ENCODE results near the gene EPAS1.
A peak's percentile ranks its signal among the peaks of the same experiment; 100 is the strongest.

The EPAS1 gene

GRCh38 chr2:46336283-46336959, 39.2 kb downstream of the EPAS1 start:
- TF ChIP-seq CTCF (IDR thresholded peaks at IDR 0.05), result no peak
- intact Hi-C loops (cut with DNase I; ENCODE audit: low total_unique reads), result no loop called here
- H3K27ac ChIP-seq, result peak overlapping the region; percentile 84 to 86
- H3K36me3 ChIP-seq, result no peaks in the 10 kb centered on the region
- H3K4me1 ChIP-seq, result peaks cover 0 to 98% (median 88%) of the 10 kb centered on the region in 4 donors
- H3K4me3 ChIP-seq, result peak overlapping the region; percentile 37 to 48
- DNase-seq, result no peak
- H3K9me3 ChIP-seq, result no peaks in the 10 kb centered on the region
- H3K27me3 ChIP-seq, result no peaks in the 10 kb centered on the region

DNA sequence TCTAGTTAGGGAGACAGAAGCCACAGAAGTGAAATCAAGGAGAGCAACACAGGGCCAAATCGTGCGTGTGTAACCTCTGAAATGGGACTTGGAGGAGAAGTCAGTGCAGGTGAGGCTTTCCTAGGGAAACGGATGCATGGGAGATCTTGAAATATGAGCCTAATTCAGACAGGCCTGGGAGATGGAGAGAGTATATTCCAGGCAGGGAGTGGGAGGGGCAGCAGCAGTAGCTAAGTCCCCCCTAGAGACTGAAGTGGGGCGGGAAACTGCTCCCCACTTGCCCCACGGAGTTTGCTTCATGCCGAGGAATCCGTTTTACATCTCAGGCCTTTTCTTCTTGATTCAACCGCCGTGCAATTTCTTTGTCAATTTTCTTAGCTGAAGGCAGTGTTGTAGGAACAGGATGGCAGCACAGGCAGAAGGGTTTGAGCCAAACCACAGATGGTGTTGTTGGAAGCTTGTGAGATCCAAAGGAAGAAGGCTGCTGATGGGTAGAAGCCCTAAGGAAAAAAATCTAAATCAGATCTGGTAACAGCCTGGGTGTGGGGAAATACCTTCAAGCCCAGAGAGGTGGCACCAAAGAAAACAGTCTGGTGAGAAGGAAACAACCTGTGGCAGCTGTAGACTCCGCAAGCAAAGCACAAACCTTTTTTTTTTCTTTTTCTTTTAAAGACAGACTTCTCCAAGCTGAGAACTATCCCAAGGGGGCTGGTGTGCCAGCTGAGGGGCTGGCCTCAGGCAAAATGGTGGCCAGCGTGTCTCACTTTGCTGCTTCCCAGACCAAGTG, 40.2 kb downstream of the EPAS1 start:
- TF ChIP-seq CTCF (IDR thresholded peaks at IDR 0.05), result no peak
- peaks cover 0 to 98% (median 84%) of the 10 kb centered on the region in 4 donors for H3K4me1 ChIP-seq
- H3K4me3 ChIP-seq, result no peak overlapping the region
- peak overlapping the region; percentile 84 to 86 for H3K27ac ChIP-seq
- no peaks in the 10 kb centered on the region for H3K9me3 ChIP-seq
- intact Hi-C loops (cut with DNase I; ENCODE audit: low total_unique reads), result no loop called here
- H3K36me3 ChIP-seq, result no peaks in the 10 kb centered on the region
- DNase-seq, result no peak
- H3K27me3 ChIP-seq, result no peaks in the 10 kb centered on the region

GRCh38 chr2:46338674-46339073, 41.5 kb downstream of the EPAS1 start:
- H3K36me3 ChIP-seq, result no peaks in the 10 kb centered on the region
- no peak for TF ChIP-seq CTCF (IDR thresholded peaks at IDR 0.05)
- peaks cover 0 to 98% (median 80%) of the 10 kb centered on the region in 4 donors for H3K4me1 ChIP-seq
- no peak overlapping the region for H3K4me3 ChIP-seq
- H3K9me3 ChIP-seq, result no peaks in the 10 kb centered on the region
- no peaks in the 10 kb centered on the region for H3K27me3 ChIP-seq
- DNase-seq, result no peak
- intact Hi-C loops (cut with DNase I; ENCODE audit: low total_unique reads), result no loop called here
- peak overlapping the region; percentile 84 to 86 for H3K27ac ChIP-seq

- H3K27ac ChIP-seq, result peak overlapping the region; percentile 84 to 86
- H3K27me3 ChIP-seq, result no peaks in the 10 kb centered on the region
- no peak overlapping the region for H3K4me3 ChIP-seq
- DNase-seq, result no peak
- H3K36me3 ChIP-seq, result no peaks in the 10 kb centered on the region
- intact Hi-C loops (cut with DNase I; ENCODE audit: low total_unique reads), result no loop called here
- no peak for TF ChIP-seq CTCF (IDR thresholded peaks at IDR 0.05)
- H3K9me3 ChIP-seq, result no peaks in the 10 kb centered on the region
- H3K4me1 ChIP-seq, result peaks cover 0 to 98% (median 81%) of the 10 kb centered on the region in 4 donors
Measured at GRCh38 chr2:46339200-46339599, 42.0 kb downstream of the EPAS1 start.

DNA sequence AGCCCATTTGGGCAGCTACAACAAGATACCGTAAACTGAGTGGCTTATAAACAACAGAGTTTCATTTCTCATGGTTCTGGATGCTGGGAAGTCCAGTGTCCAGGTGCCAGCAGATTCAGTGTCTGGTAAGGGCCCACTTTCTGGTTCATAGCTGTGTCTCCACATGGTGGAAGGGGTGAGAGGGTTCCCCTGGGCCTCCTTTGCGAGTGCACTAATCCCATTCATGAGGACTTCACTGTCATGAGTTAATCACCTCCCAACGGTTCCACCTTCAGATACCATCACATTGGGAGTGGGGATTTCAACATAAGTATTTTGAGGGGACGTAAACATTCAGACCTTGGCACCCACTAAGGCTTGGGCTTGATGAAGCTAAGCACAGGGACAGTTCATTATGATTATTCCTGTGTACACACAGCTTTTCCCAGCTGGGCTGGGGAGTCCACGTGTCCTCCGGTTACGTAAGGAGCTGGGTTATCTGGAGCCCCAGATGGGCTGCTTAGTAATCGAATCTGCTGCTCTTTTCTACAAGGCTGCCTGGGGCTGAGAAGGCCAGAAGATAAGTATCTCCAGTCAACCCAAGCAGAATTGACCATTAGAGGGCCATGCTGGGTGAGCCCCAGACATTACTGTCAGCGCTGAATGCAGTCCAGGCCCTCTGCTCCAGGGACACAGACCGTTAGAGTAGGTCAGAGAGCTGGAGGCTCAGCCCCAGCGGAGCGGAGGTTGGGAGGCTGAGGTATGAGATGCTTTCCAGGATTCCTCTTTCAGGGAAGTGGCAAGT, 42.7 kb downstream of the EPAS1 start:
- H3K9me3 ChIP-seq, result no peaks in the 10 kb centered on the region
- H3K4me3 ChIP-seq, result no peak overlapping the region
- DNase-seq, result peak in 1 of 2 donors; percentile 50
- intact Hi-C loops (cut with DNase I; ENCODE audit: low total_unique reads), result no loop called here
- no peaks in the 10 kb centered on the region for H3K27me3 ChIP-seq
- H3K36me3 ChIP-seq, result no peaks in the 10 kb centered on the region
- peak overlapping the region; percentile 84 to 86 for H3K27ac ChIP-seq
- H3K4me1 ChIP-seq, result peaks cover 0 to 98% (median 81%) of the 10 kb centered on the region in 4 donors
- TF ChIP-seq CTCF (IDR thresholded peaks at IDR 0.05), result no peak

All from tibial artery (tissue), 4 donors.